K562 (cell line): Measurements from ENCODE around the gene NOA1. TPM values are rescaled to one million over a fixed set of nuclear protein-coding genes. Genes with fewer than 3 reads are reported as not detected.

Experiments
- ATAC-seq: fragments of 200-7000 bp; cut with Tn5 transposase; 3 replicates; pipeline ENCODE4 v1.9.1; 2020; ENCODE audit warnings: moderate library complexity
- BruUV-seq: library from RNA; stranded (reverse); fragments of 400-500 nt; replicated peaks from 2 replicates; lab custom pipeline; 2021; lab: Mats Ljungman, UMichigan
- CTCF ChIA-PET: fragments of 300-600 bp; formaldehyde crosslinking; extraction: SDS; loops from one replicate; lab custom pipeline; 2021; ENCODE audit warnings: low intra/inter-chr PET ratio; lab: Yijun Ruan, JAX
- POLR2A ChIA-PET: fragments of 300-600, 350-650 bp; sonication (Branson Sonifier 250); formaldehyde crosslinking; extraction: SDS; loops from one replicate; lab custom pipeline; 2021; ENCODE audit warnings: antibody characterized with exemption, inconsistent platforms; lab: Yijun Ruan, JAX
- DNase-seq, 4 experiments: peaks; one replicate each; pipeline versions ENCODE4 v3.0.0 to v3.0.0-alpha.2; 2011 to 2018; ENCODE audit warnings: low spot score in 3 of 4, mixed read lengths in 3 of 4; ENCODE audit errors: extremely low read depth in 1 of 4
- FAIRE-seq: peaks from 2 replicates; lab custom pipeline; 2011; peaks lifted over from hg19 to GRCh38; lab: Jason Lieb, UNC
- H2AFZ ChIP-seq: 2 replicates; pipeline ENCODE4 v1.6.0; 2011; ENCODE audit warnings: low read depth, low read length, control low read depth, inconsistent platforms
- H3K27ac ChIP-seq: fragments of 200-600 bp; 3 replicates; pipeline ENCODE4 v1.8.0; 2011; ENCODE audit warnings: low read depth, mild to moderate bottlenecking, control low read depth, inconsistent platforms, low read length, moderate library complexity, mixed read lengths; ENCODE audit errors: extremely low read depth
- H3K27me3 ChIP-seq, 2 experiments: fragments of 300-600 bp in 1 of 2; 2 replicates in 1 of 2; 3 replicates in 1 of 2; pipeline versions ENCODE4 v1.6.0 to v1.8.0; 2011; ENCODE audit warnings: inconsistent platforms in 2 of 2, low read length in 2 of 2, mild to moderate bottlenecking in 1 of 2, mixed read lengths in 1 of 2, moderate library complexity in 1 of 2; ENCODE audit not compliant: control insufficient read depth in 2 of 2, insufficient read depth in 2 of 2
- H3K36me3 ChIP-seq: fragments of 300-600 bp; 3 replicates; pipeline ENCODE4 v1.8.0; 2011; ENCODE audit warnings: mild to moderate bottlenecking, low read length, inconsistent platforms; ENCODE audit not compliant: control insufficient read depth, insufficient read depth
- H3K4me1 ChIP-seq, 2 experiments: fragments of 200-600 bp in 1 of 2; replicated peaks in 1 of 2; 2 replicates in 1 of 2; 3 replicates in 1 of 2; pipeline versions ENCODE4 v1.5.1 to v1.8.0; 2011; ENCODE audit warnings: inconsistent platforms in 2 of 2, low read length in 2 of 2, mild to moderate bottlenecking in 1 of 2, mixed read lengths in 1 of 2, moderate library complexity in 1 of 2; ENCODE audit not compliant: control insufficient read depth in 2 of 2, insufficient read depth in 2 of 2
- H3K4me2 ChIP-seq: 2 replicates; pipeline ENCODE4 v1.6.1; 2011; ENCODE audit warnings: low read length, control low read depth, inconsistent platforms, mixed read lengths; ENCODE audit not compliant: insufficient read depth
- H3K4me3 ChIP-seq: fragments of 200-600 bp; sonication (generic), shearing (Covaris generic); 2 replicates; pipeline ENCODE4 v1.5.1; 2016; ENCODE audit warnings: control low read depth, inconsistent platforms
- H3K79me2 ChIP-seq: fragments of 200-600 bp; 3 replicates; pipeline ENCODE4 v1.8.0; 2011; ENCODE audit warnings: low read length, inconsistent platforms; ENCODE audit not compliant: control insufficient read depth, insufficient read depth
- H3K9ac ChIP-seq, 2 experiments: 2 replicates each; pipeline versions ENCODE4 v1.6.0 to v1.6.1; 2011; ENCODE audit warnings: low read depth in 2 of 2, low read length in 2 of 2, control low read depth in 1 of 2, inconsistent platforms in 1 of 2, mild to moderate bottlenecking in 1 of 2, mixed read lengths in 1 of 2; ENCODE audit not compliant: insufficient read depth in 1 of 2
- H3K9me1 ChIP-seq: one replicate; pipeline ENCODE4 v1.6.0; 2011; ENCODE audit warnings: inconsistent platforms, mild to moderate bottlenecking, low read length, moderate library complexity; ENCODE audit not compliant: control insufficient read depth, insufficient read depth
- H3K9me3 ChIP-seq: replicated peaks from 2 replicates; pipeline ENCODE4 v1.5.1; 2011; ENCODE audit warnings: low read depth, low read length, inconsistent platforms; ENCODE audit not compliant: control insufficient read depth, insufficient read depth
- H4K20me1 ChIP-seq: replicated peaks from 2 replicates; pipeline ENCODE4 v1.6.1; 2011; ENCODE audit warnings: low read length, inconsistent platforms, mixed read lengths; ENCODE audit not compliant: control insufficient read depth, insufficient read depth
- ARID4B ChIP-seq: sonication (generic); formaldehyde crosslinking; IDR thresholded peaks from 2 replicates; pipeline ENCODE4 v1.8.0; 2022; ENCODE audit warnings: mild to moderate bottlenecking, missing genetic modification reagents
- ATF1 ChIP-seq, 2 experiments: fragments of 450-650 bp in 1 of 2; IDR thresholded peaks; 2 replicates each; pipeline ENCODE4 v1.6.1; 2016; ENCODE audit warnings: missing compliant biosample characterization in 1 of 2, missing genetic modification characterization in 1 of 2
- BACH1 ChIP-seq: fragments of 200-800 bp; sonication (Bioruptor generic); IDR thresholded peaks from 2 replicates; pipeline ENCODE4 v1.6.1; 2016; ENCODE audit warnings: missing genetic modification characterization, missing compliant biosample characterization
- CBX8 ChIP-seq: fragments of 200-600 bp; sonication (generic); IDR thresholded peaks from 2 replicates; pipeline ENCODE4 v1.6.1; 2012; ENCODE audit warnings: borderline replicate concordance, mixed run types, low read depth, mild to moderate bottlenecking, moderate library complexity, mixed read lengths, low read length, control low read depth, inconsistent platforms; ENCODE audit not compliant: poor library complexity, severe bottlenecking; ENCODE audit errors: extremely low read depth
- CHCHD3 ChIP-seq: fragments of 250-450 bp; sonication (Bioruptor Pico); IDR thresholded peaks from 2 replicates; pipeline ENCODE4 v2.1.2; 2022; ENCODE audit warnings: mild to moderate bottlenecking
- E2F5 ChIP-seq: sonication (generic); formaldehyde crosslinking; IDR thresholded peaks from 2 replicates; pipeline ENCODE4 v1.8.0; 2022; ENCODE audit warnings: mild to moderate bottlenecking, missing genetic modification reagents
- HMG20A ChIP-seq: fragments of 450-650 bp; formaldehyde crosslinking; conservative IDR thresholded peaks from 2 replicates; pipeline ENCODE4 v1.4.0; 2020; ENCODE audit warnings: mild to moderate bottlenecking, mixed read lengths
- MTF1 ChIP-seq: fragments of 250-450 bp; sonication (Bioruptor Pico); IDR thresholded peaks from 2 replicates; pipeline ENCODE4 v1.9.0; 2021; ENCODE audit warnings: moderate library complexity, mild to moderate bottlenecking, inconsistent platforms, borderline replicate concordance
- NELFE ChIP-seq: IDR thresholded peaks from 2 replicates; pipeline ENCODE4 v1.6.1; 2011; ENCODE audit warnings: mild to moderate bottlenecking; ENCODE audit not compliant: insufficient read depth, insufficient read length
- POLR2B ChIP-seq: fragments of 450-650 bp; IDR thresholded peaks from 2 replicates; pipeline ENCODE4 v1.6.1; 2018; ENCODE audit warnings: low read depth; ENCODE audit not compliant: partially characterized antibody
- PTRF ChIP-seq: fragments of 450-650 bp; IDR thresholded peaks from 2 replicates; pipeline ENCODE4 v1.6.1; 2016; ENCODE audit warnings: mild to moderate bottlenecking, missing genetic modification characterization, missing compliant biosample characterization
- RHOXF2B ChIP-seq: fragments of 250-450 bp; sonication (Bioruptor Pico); conservative IDR thresholded peaks from 2 replicates; pipeline ENCODE4 v1.5.1; 2021
- ZFP30 ChIP-seq: fragments of 250-450 bp; sonication (Bioruptor Pico); IDR thresholded peaks from 2 replicates; pipeline ENCODE4 v1.8.0; 2022; ENCODE audit warnings: moderate library complexity, mild to moderate bottlenecking, inconsistent platforms, borderline replicate concordance
- ZNF174 ChIP-seq: fragments of 250-450 bp; sonication (Bioruptor Pico); IDR thresholded peaks from 2 replicates; pipeline ENCODE4 v1.4.0; 2020; ENCODE audit warnings: mild to moderate bottlenecking
- ZNF41 ChIP-seq: fragments of 250-450 bp; sonication (Bioruptor Pico); conservative IDR thresholded peaks from 2 replicates; pipeline ENCODE4 v1.4.0; 2020; ENCODE audit warnings: mild to moderate bottlenecking
- in situ Hi-C: fragments of 300-500 bp; cut with MboI; formaldehyde crosslinking; loops from 4 replicates; pipeline ENCODE4 v1.15.0; 2018; ENCODE audit warnings: inconsistent platforms, mixed read lengths
- intact Hi-C: fragments of 100-400 bp; cut with micrococcal nuclease; formaldehyde crosslinking; loops from 2 replicates; pipeline ENCODE4 v1.14.2; 2022
- polyA plus RNA-seq, 8 experiments: library from polyadenylated mRNA; depleted of rRNA in 4 of 8; stranded (reverse) in 5 of 8; unstranded in 3 of 8; fragments of >200 nt; fragmentation: Nextera tagmentation in 2 of 8; fragmentation: Illumina TruSeq in 1 of 8; extraction: Ambion mirVana in 2 of 8; extraction: Trizol in 1 of 8; gene quantifications; 2 replicates each; pipeline versions ENCODE4 v1.2.1 to v1.2.3, GENCODE V29; 2011 to 2014; ENCODE audit warnings: inconsistent platforms in 1 of 8, missing spikeins in 1 of 8
- total RNA-seq, 7 experiments: library from RNA; depleted of rRNA in 6 of 7; stranded (reverse); fragments of >200 nt in 6 of 7; fragmentation: Illumina TruSeq in 2 of 7; extraction: Trizol in 2 of 7; gene quantifications; 2 replicates each; pipeline versions ENCODE4 v1.2.1 to v1.2.3, GENCODE V29; 2011 to 2021; ENCODE audit warnings: low replicate concordance in 1 of 7

NOA1 gene
- total and polyA plus RNA-seq, 9 of the 15 experiments (the other 6 are each of a cell fraction or from before 2014, with no cell fraction given): 2.6 to 26.6 (median 16.7) TPM

DNA sequence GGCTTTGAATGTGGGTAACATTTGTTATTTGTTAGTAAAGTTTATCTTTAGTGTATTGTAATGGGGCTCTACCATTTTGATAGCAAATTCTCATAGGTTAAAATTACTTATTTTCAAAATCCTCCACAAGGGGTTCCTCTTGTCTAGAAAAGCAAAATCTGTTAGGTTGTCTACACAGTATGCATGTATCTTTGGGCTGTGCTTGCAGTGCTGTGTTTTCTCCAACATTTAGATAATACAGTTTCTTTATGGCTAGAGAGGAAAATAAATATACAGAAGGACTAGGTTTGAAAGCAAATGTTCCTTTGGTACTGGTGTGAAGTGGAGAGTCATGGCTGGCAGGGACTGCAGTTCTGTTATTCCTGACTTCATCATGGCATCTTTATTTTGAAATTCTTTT, 41.6 kb upstream of the NOA1 start:
- Histone ChIP-seq H3K27me3 (no peaks in the 10 kb centered on the region), H3K9ac (no peak overlapping the region), H3K4me1 (no peaks in the 10 kb centered on the region), H2AFZ (no peak overlapping the region), H3K27ac (no peak overlapping the region), H3K9me1 (no peaks in the 10 kb centered on the region), H3K4me2 (no peak overlapping the region), H3K9me3 (no peaks in the 10 kb centered on the region), H4K20me1 (no peaks in the 10 kb centered on the region; the same call in 1 of the 2 replicates)
- intact Hi-C loops: no loop called here
- no peak for DNase-seq
- no peak for ATAC-seq
- ChIA-PET CTCF (no interaction called here), POLR2A (interaction anchor here (0.6 kb wide), 1 partner anchor 41 kb away, joined by 5 read pairs; the partner anchor contains the start of gene NOA1)
- no TSS peak for BruUV-seq
- no peak for FAIRE-seq
- in situ Hi-C loops: no loop called here
- no peak for TF ChIP-seq NELFE
- TF ChIP-seq ZFP30: no peak
- no peak for TF ChIP-seq ARID4B (CRISPR knock-in tag)
- no peak for TF ChIP-seq E2F5 (CRISPR knock-in tag)
- TF ChIP-seq ZNF41 (CRISPR knock-in tag): no peak
- TF ChIP-seq CBX8: no peak
- TF ChIP-seq ZNF174: no peak
- no peak for TF ChIP-seq ATF1 (CRISPR knock-in tag; IDR thresholded peaks at IDR 0.05)
- no peak for TF ChIP-seq ATF1 (tag; IDR thresholded peaks at IDR 0.05)
- no peak for TF ChIP-seq PTRF (tag)
- no peak for TF ChIP-seq POLR2B
- no peak for TF ChIP-seq CHCHD3 (CRISPR knock-in tag)
- no peak for TF ChIP-seq BACH1 (tag)
- no peak for TF ChIP-seq MTF1 (CRISPR knock-in tag)
- TF ChIP-seq RHOXF2B (CRISPR knock-in tag): no peak
- TF ChIP-seq HMG20A (CRISPR knock-in tag): no peak
- TF ChIP-seq, all 486 proteins: peak for 0
- Histone ChIP-seq H3K4me3 (no peak overlapping the region), H3K36me3 (peaks cover 89% of the 10 kb centered on the region), H3K79me2 (no peaks in the 10 kb centered on the region; the same call in 2 of the 3 replicates)
